Body of pancreas (tissue), 4 donors: ENCODE measurements around the gene GOPC.

Experiments used
- CTCF ChIP-seq, 7 experiments: fragments of 450-650 bp in 4 of 7; fragments of 200-600 bp in 3 of 7; sonication (generic) in 3 of 7; IDR thresholded peaks; one replicate each; pipeline ENCODE4 v1.5.1; 2016 to 2019; ENCODE audit warnings: antibody characterized with exemption in 7 of 7
- POLR2A ChIP-seq, 3 donors: fragments of 450-650 bp; IDR thresholded peaks; one replicate each; pipeline ENCODE4 v1.6.1; 2016; ENCODE audit warnings: antibody characterized with exemption in 3 of 3, mild to moderate bottlenecking in 2 of 3

GRCh38 chr6:117619178-117619577, 16.9 kb upstream of the GOPC start:
- TF ChIP-seq CTCF (IDR thresholded peaks at IDR 0.05) (no peak), POLR2A (IDR thresholded peaks at IDR 0.05) (no peak)
